Measurements from ENCODE around the gene VAMP7.
"Not testable (repeated sequence)": the region's sequence is repeated elsewhere in the genome, so short reads cannot be mapped to it uniquely, and the experiment has no call there.

Gene VAMP7

GRCh38 chrX:155923200-155923599, 42.1 kb downstream of the VAMP7 start:
- DNase-seq, result no peak

GRCh38 chrX:155930852-155931618, 49.9 kb downstream of the VAMP7 start:
- DNase-seq, result not testable (repeated sequence)

GRCh38 chrX:155938132-155938531, 57.0 kb downstream of the VAMP7 start:
- no peak for DNase-seq

- no peak for DNase-seq
Measured at GRCh38 chrX:155949098-155949497, 68.0 kb downstream of the VAMP7 start.

GRCh38 chrX:155951237-155951789, 70.2 kb downstream of the VAMP7 start:
- no peak for DNase-seq

- DNase-seq, result no peak
Measured at GRCh38 chrX:155953055-155953454, 71.9 kb downstream of the VAMP7 start.

GRCh38 chrX:155954793-155955192, 73.6 kb downstream of the VAMP7 start:
- no peak for DNase-seq

GRCh38 chrX:155956099-155956498, 75.0 kb downstream of the VAMP7 start:
- DNase-seq, result no peak

GRCh38 chrX:155956649-155957048, 75.5 kb downstream of the VAMP7 start:
- no peak for DNase-seq

- DNase-seq, result no peak
Measured at GRCh38 chrX:155957843-155958242, 76.7 kb downstream of the VAMP7 start.

GRCh38 chrX:155959018-155959587, 78.0 kb downstream of the VAMP7 start:
- DNase-seq, result no peak

GRCh38 chrX:155962906-155963305, 81.8 kb downstream of the VAMP7 start:
- no peak for DNase-seq

- peak in 1 of 2 donors; percentile 39 for DNase-seq
Measured at GRCh38 chrX:155966876-155967275, 85.7 kb downstream of the VAMP7 start.

GRCh38 chrX:155967653-155968325, 86.6 kb downstream of the VAMP7 start:
- DNase-seq, result no peak

GRCh38 chrX:155968326-155968661, 87.1 kb downstream of the VAMP7 start:
- no peak for DNase-seq

- DNase-seq, result no peak
Measured at GRCh38 chrX:155968791-155969190, 87.6 kb downstream of the VAMP7 start.

- not testable (repeated sequence) for DNase-seq
Measured at GRCh38 chrX:155971658-155972057, 90.5 kb downstream of the VAMP7 start.

- not testable (repeated sequence) for DNase-seq
Measured at GRCh38 chrX:155972241-155972640, 91.1 kb downstream of the VAMP7 start.

- DNase-seq, result no peak
Measured at GRCh38 chrX:155983326-155983725, 102.2 kb downstream of the VAMP7 start.

- DNase-seq, result no peak
Measured at GRCh38 chrX:155985208-155985607, 104.1 kb downstream of the VAMP7 start.

- DNase-seq, result not testable (repeated sequence)
Measured at GRCh38 chrX:155986995-155987394, 105.8 kb downstream of the VAMP7 start.

GRCh38 chrX:155988859-155989258, 107.7 kb downstream of the VAMP7 start:
- DNase-seq, result no peak

All from bone marrow (tissue), 2 donors.